ENCODE data around the gene GLI1.

The GLI1 gene

GRCh38 chr12:57483466-57483865, 23.9 kb downstream of the GLI1 start:
- H3K4me3 ChIP-seq (replicated peaks; ENCODE audit: low read depth, low read length) = no peak overlapping the region
- TF ChIP-seq CTCF (IDR thresholded peaks at IDR 0.05; ENCODE audit: low read depth, low read length, missing control alignments) = no peak
- DNase-seq (ENCODE audit: extremely low read depth, low read depth) = no peak

GRCh38 chr12:57485695-57486094, 26.1 kb downstream of the GLI1 start:
- no peak overlapping the region for H3K4me3 ChIP-seq (replicated peaks; ENCODE audit: low read depth, low read length)
- TF ChIP-seq CTCF (IDR thresholded peaks at IDR 0.05; ENCODE audit: low read depth, low read length, missing control alignments) = no peak
- no peak for DNase-seq (ENCODE audit: extremely low read depth, low read depth)

- no peak for TF ChIP-seq CTCF (IDR thresholded peaks at IDR 0.05; ENCODE audit: low read depth, low read length, missing control alignments)
- DNase-seq (ENCODE audit: extremely low read depth, low read depth) = no peak
- peak overlapping the region; percentile 64 for H3K4me3 ChIP-seq (replicated peaks; ENCODE audit: low read depth, low read length)
Measured at GRCh38 chr12:57487055-57487596, 27.5 kb downstream of the GLI1 start.

- no peak for TF ChIP-seq CTCF (IDR thresholded peaks at IDR 0.05; ENCODE audit: low read depth, low read length, missing control alignments)
- H3K4me3 ChIP-seq (replicated peaks; ENCODE audit: low read depth, low read length) = peak within 1 kb of the TSS; percentile 64
- DNase-seq (ENCODE audit: extremely low read depth, low read depth) = peak; percentile 96
Measured at GRCh38 chr12:57487597-57488401, 28.2 kb downstream of the GLI1 start, which contains the start of gene MARS1. TSS of gene MARS1 (plus strand) at chr12:57488068. CDS start at chr12:57488091, 23 bp downstream.

GRCh38 chr12:57488402-57489156, 29.0 kb downstream of the GLI1 start:
- DNase-seq (ENCODE audit: extremely low read depth, low read depth) = no peak
- no peak for TF ChIP-seq CTCF (IDR thresholded peaks at IDR 0.05; ENCODE audit: low read depth, low read length, missing control alignments)
- H3K4me3 ChIP-seq (replicated peaks; ENCODE audit: low read depth, low read length) = peak overlapping the region; percentile 64

- no peak for TF ChIP-seq CTCF (IDR thresholded peaks at IDR 0.05; ENCODE audit: low read depth, low read length, missing control alignments)
- no peak for DNase-seq (ENCODE audit: extremely low read depth, low read depth)
Measured at GRCh38 chr12:57489157-57489641, 29.6 kb downstream of the GLI1 start.

More at GRCh38 chr12:57489157-57489641, 29.6 kb downstream of the GLI1 start:
- peak overlapping the region; percentile 64 for H3K4me3 ChIP-seq (replicated peaks; ENCODE audit: low read depth, low read length)
